HL-60 (cell line): ENCODE data around the gene CCDC138.

Experiments
- DNase-seq, 2 experiments: peaks; one replicate each; pipeline ENCODE4 v3.0.0-alpha.2; 2010 to 2020; ENCODE audit warnings: low read depth in 1 of 2, low spot score in 1 of 2
- H3K27ac ChIP-seq: fragments of 250-450 bp; sonication (Bioruptor Pico); replicated peaks from 2 replicates; pipeline ENCODE4 v1.5.1; 2020; ENCODE audit warnings: mild to moderate bottlenecking, moderate library complexity
- H3K27me3 ChIP-seq: fragments of 250-450 bp; sonication (Bioruptor Pico); 2 replicates; pipeline ENCODE4 v1.5.1; 2021; ENCODE audit warnings: mild to moderate bottlenecking, moderate library complexity; ENCODE audit not compliant: insufficient read depth, poor library complexity, severe bottlenecking
- H3K4me3 ChIP-seq: replicated peaks from 2 replicates; pipeline ENCODE4 v1.5.1; 2011; ENCODE audit warnings: mild to moderate bottlenecking, control low read depth, low read length; ENCODE audit not compliant: insufficient read depth
- CTCF ChIP-seq: IDR thresholded peaks from one replicate; pipeline ENCODE4 v1.5.1; 2011; ENCODE audit warnings: low read length, control low read depth, inconsistent platforms; ENCODE audit not compliant: insufficient read depth
- GABPA ChIP-seq: IDR thresholded peaks from 2 replicates; pipeline ENCODE4 v1.6.1; 2012; ENCODE audit warnings: low read depth
- POLR2AphosphoS5 ChIP-seq: IDR thresholded peaks from 2 replicates; pipeline ENCODE4 v1.6.1; 2012; ENCODE audit warnings: low read depth
- SPI1 ChIP-seq: IDR thresholded peaks from 2 replicates; pipeline ENCODE4 v1.6.1; 2012; ENCODE audit warnings: low read depth, mild to moderate bottlenecking, borderline replicate concordance
- TF ChIP-seq, protein P1 (sequence below): IDR thresholded peaks from 2 replicates; pipeline ENCODE4 v1.6.1; 2012; ENCODE audit warnings: low read depth; ENCODE audit not compliant: insufficient replicate concordance

Gene CCDC138

GRCh38 chr2:108912629-108912902, 126.0 kb downstream of the CCDC138 start:
- no peak for DNase-seq
- TF ChIP-seq CTCF = no peak
- no peak for TF ChIP-seq GABPA
- TF ChIP-seq SPI1 = no peak
- TF ChIP-seq, protein P1, sequence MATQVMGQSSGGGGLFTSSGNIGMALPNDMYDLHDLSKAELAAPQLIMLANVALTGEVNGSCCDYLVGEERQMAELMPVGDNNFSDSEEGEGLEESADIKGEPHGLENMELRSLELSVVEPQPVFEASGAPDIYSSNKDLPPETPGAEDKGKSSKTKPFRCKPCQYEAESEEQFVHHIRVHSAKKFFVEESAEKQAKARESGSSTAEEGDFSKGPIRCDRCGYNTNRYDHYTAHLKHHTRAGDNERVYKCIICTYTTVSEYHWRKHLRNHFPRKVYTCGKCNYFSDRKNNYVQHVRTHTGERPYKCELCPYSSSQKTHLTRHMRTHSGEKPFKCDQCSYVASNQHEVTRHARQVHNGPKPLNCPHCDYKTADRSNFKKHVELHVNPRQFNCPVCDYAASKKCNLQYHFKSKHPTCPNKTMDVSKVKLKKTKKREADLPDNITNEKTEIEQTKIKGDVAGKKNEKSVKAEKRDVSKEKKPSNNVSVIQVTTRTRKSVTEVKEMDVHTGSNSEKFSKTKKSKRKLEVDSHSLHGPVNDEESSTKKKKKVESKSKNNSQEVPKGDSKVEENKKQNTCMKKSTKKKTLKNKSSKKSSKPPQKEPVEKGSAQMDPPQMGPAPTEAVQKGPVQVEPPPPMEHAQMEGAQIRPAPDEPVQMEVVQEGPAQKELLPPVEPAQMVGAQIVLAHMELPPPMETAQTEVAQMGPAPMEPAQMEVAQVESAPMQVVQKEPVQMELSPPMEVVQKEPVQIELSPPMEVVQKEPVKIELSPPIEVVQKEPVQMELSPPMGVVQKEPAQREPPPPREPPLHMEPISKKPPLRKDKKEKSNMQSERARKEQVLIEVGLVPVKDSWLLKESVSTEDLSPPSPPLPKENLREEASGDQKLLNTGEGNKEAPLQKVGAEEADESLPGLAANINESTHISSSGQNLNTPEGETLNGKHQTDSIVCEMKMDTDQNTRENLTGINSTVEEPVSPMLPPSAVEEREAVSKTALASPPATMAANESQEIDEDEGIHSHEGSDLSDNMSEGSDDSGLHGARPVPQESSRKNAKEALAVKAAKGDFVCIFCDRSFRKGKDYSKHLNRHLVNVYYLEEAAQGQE = no peak
- no peak for TF ChIP-seq POLR2AphosphoS5
- H3K4me3 ChIP-seq = no peak overlapping the region
- H3K27ac ChIP-seq = no peak overlapping the region
- no peaks in the 10 kb centered on the region for H3K27me3 ChIP-seq

DNA sequence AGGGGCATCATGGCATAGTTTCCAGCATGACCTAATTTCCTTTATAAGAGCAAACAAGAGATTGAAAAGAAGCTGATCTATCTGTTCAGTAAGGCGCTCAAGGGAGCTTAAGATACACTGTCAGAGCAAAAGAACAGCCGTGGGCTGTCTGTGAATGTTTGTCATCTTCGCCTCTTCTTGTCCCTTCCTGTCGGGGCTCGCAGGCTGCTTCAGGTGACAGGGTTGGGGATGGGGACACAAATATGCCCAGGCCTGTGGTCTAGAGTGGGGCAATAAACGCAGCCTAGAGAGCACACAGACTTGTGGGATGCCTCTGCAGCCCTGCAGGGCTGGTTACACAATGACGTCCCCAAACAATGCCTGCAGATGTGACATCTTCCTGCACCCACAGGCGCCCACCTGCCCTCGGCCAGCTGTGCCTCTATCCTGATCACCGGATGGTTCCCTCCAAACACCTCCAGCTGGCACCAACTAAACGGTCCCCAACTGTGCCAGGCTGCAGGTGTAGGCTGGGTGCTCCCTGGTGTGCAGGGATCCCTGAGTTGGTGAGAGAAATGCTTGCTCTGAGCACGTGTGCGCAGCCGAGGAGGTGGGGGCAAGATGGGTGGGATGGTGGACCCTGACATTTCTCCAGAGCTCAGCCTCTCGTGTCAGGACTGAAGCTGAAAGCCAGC, 129.7 kb downstream of the CCDC138 start:
- no peak overlapping the region for H3K27ac ChIP-seq
- H3K4me3 ChIP-seq = no peak overlapping the region
- TF ChIP-seq, protein P1 = no peak
- TF ChIP-seq SPI1 = no peak
- peak; percentile 53; the same call in 1 of the 2 replicates for TF ChIP-seq POLR2AphosphoS5
- no peak for TF ChIP-seq GABPA
- TF ChIP-seq CTCF = no peak

GRCh38 chr2:108916796-108917421, 130.3 kb downstream of the CCDC138 start:
- peak; percentile 28; the same call in 1 of the 2 replicates for TF ChIP-seq SPI1
- no peak for TF ChIP-seq POLR2AphosphoS5
- H3K4me3 ChIP-seq = no peak overlapping the region
- H3K27me3 ChIP-seq = no peaks in the 10 kb centered on the region
- peak in 1 of 2 experiments; percentile 19 for DNase-seq
- no peak overlapping the region for H3K27ac ChIP-seq

More for the DNA sequence above, 129.7 kb downstream of the CCDC138 start:
- no peaks in the 10 kb centered on the region for H3K27me3 ChIP-seq
- peak in 1 of 2 experiments; percentile 34 for DNase-seq

DNA sequence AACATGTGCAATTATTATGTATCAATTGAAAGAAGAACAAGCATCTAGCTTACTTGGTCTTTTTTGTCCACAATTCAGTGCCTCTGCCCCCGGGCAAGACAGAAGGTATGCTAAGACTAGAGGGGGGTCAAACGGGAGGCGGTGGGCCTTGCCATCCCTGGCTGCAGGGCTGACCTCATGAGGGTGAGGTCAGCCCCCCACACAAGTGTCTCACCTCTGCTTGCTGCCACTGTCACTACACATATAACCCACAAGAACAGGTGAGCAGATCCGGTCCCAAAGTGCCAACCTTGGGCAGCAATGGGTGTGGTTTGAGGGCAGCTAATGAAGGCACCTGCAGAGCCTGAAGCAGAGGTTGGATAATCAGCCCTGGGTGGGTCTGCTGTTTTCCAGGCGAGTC, 131.0 kb downstream of the CCDC138 start:
- TF ChIP-seq, protein P1 = no peak
- TF ChIP-seq SPI1 (no peak), CTCF (no peak), POLR2AphosphoS5 (no peak), GABPA (no peak)
- H3K27ac ChIP-seq = no peak overlapping the region
- H3K27me3 ChIP-seq = no peaks in the 10 kb centered on the region
- DNase-seq = no peak
- H3K4me3 ChIP-seq = no peak overlapping the region
